Keratinocyte (primary cell): Measurements from ENCODE around the gene GRM2. TPM values are rescaled to one million over a fixed set of nuclear protein-coding genes. Genes with fewer than 3 reads are reported as not detected.
A peak's percentile ranks its signal among the peaks of the same experiment; 100 is the strongest.

Source experiments
- DNase-seq: peaks from one replicate; pipeline ENCODE4 v3.0.0-alpha.2; 2011; ENCODE audit warnings: low read depth, missing footprints, low spot score
- FAIRE-seq: peaks from 2 replicates; lab custom pipeline; 2011; peaks lifted over from hg19 to GRCh38; lab: Jason Lieb, UNC
- H2AFZ ChIP-seq: 2 replicates; pipeline ENCODE4 v1.6.0; 2012; ENCODE audit warnings: low read length, control low read depth, inconsistent platforms; ENCODE audit not compliant: control insufficient read depth
- H3K27ac ChIP-seq: 2 replicates; pipeline ENCODE4 v1.5.1; 2011; ENCODE audit warnings: low read length; ENCODE audit not compliant: control insufficient read depth, insufficient read depth
- H3K27me3 ChIP-seq: 3 replicates; pipeline ENCODE4 v1.6.0; 2011; ENCODE audit warnings: low read length; ENCODE audit not compliant: control insufficient read depth, insufficient read depth; ENCODE audit errors: extremely low read depth
- H3K36me3 ChIP-seq, 2 experiments: 2 replicates in 1 of 2; 3 replicates in 1 of 2; pipeline ENCODE4 v1.5.1; 2011; ENCODE audit warnings: low read length in 2 of 2, mild to moderate bottlenecking in 1 of 2; ENCODE audit not compliant: control insufficient read depth in 2 of 2, insufficient read depth in 2 of 2; ENCODE audit errors: extremely low read depth in 1 of 2
- H3K4me1 ChIP-seq: 3 replicates; pipeline ENCODE4 v1.5.1; 2011; ENCODE audit warnings: low read length; ENCODE audit not compliant: control insufficient read depth, insufficient read depth; ENCODE audit errors: extremely low read depth
- H3K4me2 ChIP-seq: 3 replicates; pipeline ENCODE4 v1.6.0; 2011; ENCODE audit warnings: low read depth, low read length; ENCODE audit not compliant: control insufficient read depth, insufficient read depth; ENCODE audit errors: extremely low read depth
- H3K4me3 ChIP-seq, 3 experiments: fragments of 200-600 bp in 1 of 3; sonication (generic) in 1 of 3; 2 replicates in 2 of 3; 3 replicates in 1 of 3; pipeline ENCODE4 v1.5.1; 2011 to 2016; ENCODE audit warnings: low read length in 3 of 3, mild to moderate bottlenecking in 3 of 3, control low read depth in 2 of 3, inconsistent platforms in 1 of 3, low read depth in 1 of 3, mixed read lengths in 1 of 3, mixed run types in 1 of 3, moderate library complexity in 1 of 3; ENCODE audit not compliant: control insufficient read depth in 2 of 3, insufficient read depth in 2 of 3; ENCODE audit errors: extremely low read depth in 1 of 3
- H3K79me2 ChIP-seq: 2 replicates; pipeline ENCODE4 v1.6.0; 2012; ENCODE audit warnings: low read length; ENCODE audit not compliant: control insufficient read depth, insufficient read depth
- H3K9ac ChIP-seq: 3 replicates; pipeline ENCODE4 v1.6.0; 2011; ENCODE audit warnings: low read length; ENCODE audit not compliant: control insufficient read depth, insufficient read depth; ENCODE audit errors: extremely low read depth
- H3K9me1 ChIP-seq: 3 replicates; pipeline ENCODE4 v1.6.0; 2011; ENCODE audit warnings: low read length; ENCODE audit not compliant: control insufficient read depth, insufficient read depth; ENCODE audit errors: extremely low read depth
- H3K9me3 ChIP-seq: 2 replicates; pipeline ENCODE4 v1.5.1; 2012; ENCODE audit warnings: low read depth, low read length; ENCODE audit not compliant: control insufficient read depth
- H4K20me1 ChIP-seq: 3 replicates; pipeline ENCODE4 v1.6.0; 2011; ENCODE audit warnings: low read length; ENCODE audit not compliant: control insufficient read depth, insufficient read depth; ENCODE audit errors: extremely low read depth
- CTCF ChIP-seq, 3 experiments: IDR thresholded peaks in 1 of 3; conservative IDR thresholded peaks in 1 of 3; optimal IDR thresholded peaks in 1 of 3; 2 replicates in 2 of 3; 3 replicates in 1 of 3; pipeline versions ENCODE3 to v1.5.1; 2011; ENCODE audit warnings: low read length in 3 of 3, mild to moderate bottlenecking in 3 of 3, moderate library complexity in 2 of 3, control low read depth in 1 of 3, inconsistent platforms in 1 of 3; ENCODE audit not compliant: insufficient read depth in 2 of 3; ENCODE audit errors: extremely low read depth in 1 of 3
- EZH2 ChIP-seq: IDR thresholded peaks from one replicate; pipeline ENCODE4 v1.6.1; 2012; ENCODE audit warnings: inconsistent platforms, mild to moderate bottlenecking, low read length, moderate library complexity
- dilution Hi-C: fragments of 300-500 bp; cut with MboI; formaldehyde crosslinking; loops from one replicate; pipeline ENCODE4 v1.7.0; 2020; ENCODE audit warnings: low sequenced_read_pairs; ENCODE audit not compliant: extremely low pct_ligation_motif_present
- polyA plus RNA-seq, 5 experiments: library from polyadenylated mRNA; depleted of rRNA in 3 of 5; stranded (reverse) in 3 of 5; stranded (forward) in 1 of 5; unstranded in 1 of 5; fragments of >200 nt; gene quantifications; 1 replicate in 1 of 5; 2 replicates in 3 of 5; 3 replicates in 1 of 5; pipeline versions ENCODE4 v1.2.1 to v1.2.3, GENCODE V29; 2011 to 2012; ENCODE audit warnings: missing spikeins in 2 of 5, low read depth in 1 of 5, low replicate concordance in 1 of 5

Gene GRM2
- polyA plus RNA-seq, 1 donor (not counting 4 experiments of a cell fraction or from before 2014, with no cell fraction given) = 0.07 TPM

GRCh38 chr3:51721062-51721745, 14.3 kb downstream of the GRM2 start:
- Histone ChIP-seq H3K9me3 (no peaks in the 10 kb centered on the region), H2AFZ (no peak overlapping the region), H3K9me1 (no peaks in the 10 kb centered on the region), H3K9ac (no peak overlapping the region), H3K36me3 (no peaks in the 10 kb centered on the region), H4K20me1 (no peaks in the 10 kb centered on the region), H3K79me2 (no peaks in the 10 kb centered on the region), H3K4me2 (no peak overlapping the region), H3K4me1 (no peaks in the 10 kb centered on the region), H3K27ac (no peak overlapping the region), H3K27me3 (no peaks in the 10 kb centered on the region), H3K4me3 (no peak overlapping the region)
- dilution Hi-C loops = no loop called here
- FAIRE-seq (no peak), DNase-seq (no peak)
- TF ChIP-seq CTCF (optimal IDR thresholded peaks at IDR 0.05 in 1 of 3, IDR thresholded peaks at IDR 0.05 in 1 of 3, conservative IDR thresholded peaks at IDR 0.05 in 1 of 3; ENCODE audit: extremely low read depth in 1 of 3, insufficient read depth in 2 of 3, low read length in 3 of 3) = no peak
- no peak for TF ChIP-seq EZH2

- no peak overlapping the region for H3K27ac ChIP-seq
- H3K9ac ChIP-seq = no peak overlapping the region
- H3K4me2 ChIP-seq = no peak overlapping the region
- H2AFZ ChIP-seq = no peak overlapping the region
- no peaks in the 10 kb centered on the region for H3K27me3 ChIP-seq
- no peaks in the 10 kb centered on the region for H3K79me2 ChIP-seq
- no peaks in the 10 kb centered on the region for H3K4me1 ChIP-seq
- no peak for FAIRE-seq
- no peak overlapping the region for H3K4me3 ChIP-seq
- no peaks in the 10 kb centered on the region for H3K36me3 ChIP-seq
- no peaks in the 10 kb centered on the region for H3K9me1 ChIP-seq
- H3K9me3 ChIP-seq = no peaks in the 10 kb centered on the region
- dilution Hi-C loops = no loop called here
- H4K20me1 ChIP-seq = no peaks in the 10 kb centered on the region
- DNase-seq = no peak
- TF ChIP-seq CTCF (optimal IDR thresholded peaks at IDR 0.05 in 1 of 3, IDR thresholded peaks at IDR 0.05 in 1 of 3, conservative IDR thresholded peaks at IDR 0.05 in 1 of 3; ENCODE audit: extremely low read depth in 1 of 3, insufficient read depth in 2 of 3, low read length in 3 of 3) = peak in 2 of 3 experiments; percentile 12 to 25
- no peak for TF ChIP-seq EZH2
Observed at GRCh38 chr3:51722362-51722761, 15.5 kb downstream of the GRM2 start.
